Nephron progenitor cell (in vitro differentiated cells): ENCODE measurements around the gene FBXO45.
"Not testable (repeated sequence)": the region's sequence is repeated elsewhere in the genome, so short reads cannot be mapped to it uniquely, and the experiment has no call there.

ENCODE experiments used
- DNase-seq: peaks from one replicate; pipeline ENCODE4 v3.0.0; 2021
- H3K27ac Mint-ChIP-seq: 2 replicates; pipeline ENCODE4 v1.8.0; 2021; ENCODE audit warnings: mild to moderate bottlenecking, moderate library complexity, mixed read lengths
- H3K27me3 Mint-ChIP-seq: 2 replicates; pipeline ENCODE4 v1.8.0; 2021; ENCODE audit warnings: mild to moderate bottlenecking, low read depth, mixed read lengths; ENCODE audit not compliant: poor library complexity
- H3K36me3 Mint-ChIP-seq: 2 replicates; pipeline ENCODE4 v1.8.0; 2021; ENCODE audit warnings: low read depth, mixed read lengths
- H3K4me1 Mint-ChIP-seq: 2 replicates; pipeline ENCODE4 v1.8.0; 2021; ENCODE audit warnings: mixed read lengths
- H3K4me3 Mint-ChIP-seq: 2 replicates; pipeline ENCODE4 v1.8.0; 2021; ENCODE audit warnings: mild to moderate bottlenecking, moderate library complexity, mixed read lengths
- H3K9me3 Mint-ChIP-seq: 2 replicates; pipeline ENCODE4 v1.8.0; 2021; ENCODE audit warnings: mild to moderate bottlenecking, moderate library complexity, mixed read lengths
- CTCF ChIP-seq: fragments of 200-600 bp; sonication (generic); IDR thresholded peaks from 2 replicates; pipeline ENCODE4 v1.5.0; 2021; ENCODE audit warnings: antibody characterized with exemption

FBXO45 gene

GRCh38 chr3:196541684-196542445 is 26.6 kb upstream of the FBXO45 start:
- Mint-ChIP-seq H3K4me1 (no peaks in the 10 kb centered on the region), H3K27ac (no peak overlapping the region), H3K36me3 (no peaks in the 10 kb centered on the region), H3K4me3 (no peak overlapping the region), H3K27me3 (peaks cover 16% of the 10 kb centered on the region), H3K9me3 (peaks cover 15% of the 10 kb centered on the region)
- no peak for TF ChIP-seq CTCF
- DNase-seq: no peak

- no peak overlapping the region for H3K4me3 Mint-ChIP-seq
- no peak for DNase-seq
- H3K4me1 Mint-ChIP-seq: no peaks in the 10 kb centered on the region
- H3K27ac Mint-ChIP-seq: no peak overlapping the region
- peaks cover 6% of the 10 kb centered on the region for H3K36me3 Mint-ChIP-seq
- peaks cover 9% of the 10 kb centered on the region for H3K27me3 Mint-ChIP-seq
- no peak for TF ChIP-seq CTCF
- H3K9me3 Mint-ChIP-seq: peaks cover 39% of the 10 kb centered on the region
Observed at GRCh38 chr3:196544491-196544992, 23.9 kb upstream of the FBXO45 start.

- TF ChIP-seq CTCF: no peak
- Mint-ChIP-seq H3K9me3 (peaks cover 57% of the 10 kb centered on the region), H3K4me1 (no peaks in the 10 kb centered on the region), H3K36me3 (peaks cover 16% of the 10 kb centered on the region), H3K4me3 (no peak overlapping the region), H3K27ac (no peak overlapping the region), H3K27me3 (peaks cover 6% of the 10 kb centered on the region)
- DNase-seq: no peak
Observed at GRCh38 chr3:196546537-196546936, 21.9 kb upstream of the FBXO45 start.

- no peak for DNase-seq
- Mint-ChIP-seq H3K9me3 (peaks cover 60% of the 10 kb centered on the region), H3K27me3 (peaks cover 6% of the 10 kb centered on the region), H3K4me3 (no peak overlapping the region), H3K27ac (peak overlapping the region; percentile 77), H3K4me1 (no peaks in the 10 kb centered on the region), H3K36me3 (peaks cover 16% of the 10 kb centered on the region)
- TF ChIP-seq CTCF: no peak
Observed at GRCh38 chr3:196547067-196547466, 21.4 kb upstream of the FBXO45 start.

GRCh38 chr3:196549312-196549711 is 19.1 kb upstream of the FBXO45 start:
- not testable (repeated sequence) for DNase-seq, H3K27ac Mint-ChIP-seq, H3K4me1 Mint-ChIP-seq, H3K4me3 Mint-ChIP-seq, H3K27me3 Mint-ChIP-seq
- H3K9me3 Mint-ChIP-seq: peaks cover 50% of the 10 kb centered on the region
- H3K36me3 Mint-ChIP-seq: peaks cover 16% of the 10 kb centered on the region

GRCh38 chr3:196550172-196550571 is 18.3 kb upstream of the FBXO45 start:
- not testable (repeated sequence) for H3K4me3 Mint-ChIP-seq, H3K27me3 Mint-ChIP-seq, H3K27ac Mint-ChIP-seq, DNase-seq, H3K4me1 Mint-ChIP-seq
- Mint-ChIP-seq H3K36me3 (peaks cover 16% of the 10 kb centered on the region), H3K9me3 (peaks cover 45% of the 10 kb centered on the region)

- Mint-ChIP-seq H3K27me3 (no peaks in the 10 kb centered on the region), H3K9me3 (peaks cover 43% of the 10 kb centered on the region), H3K4me1 (no peaks in the 10 kb centered on the region), H3K36me3 (peaks cover 16% of the 10 kb centered on the region), H3K27ac (no peak overlapping the region), H3K4me3 (no peak overlapping the region)
- DNase-seq: no peak
- TF ChIP-seq CTCF: no peak
Observed at GRCh38 chr3:196552253-196552652, 16.2 kb upstream of the FBXO45 start.
